Mammary epithelial cell (primary cell): ENCODE results near the gene CCKAR.

Experiments
- CTCF ChIP-seq, 2 donors: IDR thresholded peaks in 1 of 2; conservative IDR thresholded peaks in 1 of 2; 2 replicates each; pipeline ENCODE4 v1.5.1; 2011 to 2012; ENCODE audit warnings: inconsistent platforms in 2 of 2, low read length in 2 of 2, mild to moderate bottlenecking in 2 of 2, control low read depth in 1 of 2, low read depth in 1 of 2; ENCODE audit not compliant: insufficient read depth in 1 of 2; ENCODE audit errors: extremely low read depth in 1 of 2
- EZH2 ChIP-seq: IDR thresholded peaks from 2 replicates; pipeline ENCODE4 v1.6.1; 2012; ENCODE audit warnings: low read length, inconsistent platforms, borderline replicate concordance

- TF ChIP-seq CTCF (conservative IDR thresholded peaks at IDR 0.05 in 1 of 2, IDR thresholded peaks at IDR 0.05 in 1 of 2; ENCODE audit: extremely low read depth in 1 of 2, insufficient read depth in 1 of 2, low read depth in 1 of 2, low read length in 2 of 2), result no peak
- TF ChIP-seq EZH2, result no peak
Observed at GRCh38 chr4:26509681-26510333, 19.5 kb upstream of the CCKAR start.
